ENCODE data around the gene LPP. TPM values are rescaled to one million over a fixed set of nuclear protein-coding genes. Genes with fewer than 3 reads are reported as not detected.

Gene LPP
- total RNA-seq, 1 experiment from 2014 or later = 22.1 TPM

DNA sequence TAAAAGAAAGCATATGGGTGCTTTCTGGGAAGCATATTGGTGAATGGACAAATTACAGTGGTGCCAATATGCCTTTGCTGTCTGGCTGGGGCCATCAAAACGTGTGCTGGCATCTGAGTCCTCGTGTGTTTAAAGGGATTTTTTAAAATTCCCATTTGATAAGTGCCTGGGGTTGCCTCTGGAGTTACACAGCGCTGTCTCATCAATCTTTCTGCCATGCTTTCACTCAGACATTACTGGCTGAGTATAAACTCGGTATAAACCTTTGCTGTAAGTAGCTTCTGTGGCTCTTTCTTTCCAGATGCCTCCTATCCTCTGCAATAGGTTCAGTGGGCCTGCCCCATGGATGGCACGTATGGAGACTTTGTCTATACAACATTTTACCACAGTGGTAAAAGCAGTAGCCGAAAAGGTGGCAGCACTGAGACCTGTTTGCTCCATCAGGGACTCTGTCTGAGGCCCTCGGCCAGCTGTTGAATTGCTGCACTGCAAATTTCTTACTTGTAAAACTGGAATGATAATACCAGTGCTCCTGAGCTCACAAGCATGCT, 195.5 kb downstream of the LPP start:
- no peak for DNase-seq (ENCODE audit: extremely low read depth, low read depth)

DNA sequence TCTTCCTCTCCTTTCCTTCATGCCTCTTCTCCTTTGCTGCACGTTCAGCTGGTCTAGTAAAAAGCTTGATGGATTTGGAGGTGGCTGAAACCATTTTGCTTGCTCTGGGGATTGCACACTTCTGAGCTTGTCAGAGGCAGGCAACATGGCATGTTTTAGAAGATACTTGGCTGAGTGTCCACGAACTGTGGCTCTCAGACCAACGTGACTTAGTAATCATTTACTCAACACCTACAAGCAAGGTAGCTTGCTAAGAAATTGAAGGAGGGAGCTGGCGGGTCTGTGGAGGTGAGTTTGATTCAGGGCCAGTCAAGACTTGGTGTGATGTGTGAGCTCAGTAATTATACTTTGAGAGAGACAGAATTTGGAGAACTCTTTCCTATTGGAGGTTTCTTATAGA, 196.0 kb downstream of the LPP start:
- no peak for DNase-seq (ENCODE audit: extremely low read depth, low read depth)

DNA sequence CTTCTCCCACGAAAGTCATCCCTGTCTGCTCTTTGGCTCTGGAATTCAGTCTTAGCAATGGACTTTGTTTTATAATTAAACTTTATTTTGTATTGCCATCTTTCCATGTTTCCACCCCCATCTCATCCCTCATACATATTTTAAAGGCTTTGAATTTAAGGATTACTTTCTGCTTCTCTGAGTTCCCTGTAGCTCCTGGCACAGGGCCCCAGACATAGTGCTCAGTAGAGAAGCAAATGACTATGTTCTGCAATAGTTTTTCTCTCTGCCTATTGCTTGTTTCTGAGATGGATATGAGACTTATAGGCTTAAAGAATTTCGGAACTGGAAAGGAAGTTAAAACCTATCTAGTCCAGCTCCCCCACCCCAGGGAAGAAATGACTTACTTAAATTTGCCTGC, 197.0 kb downstream of the LPP start:
- no peak for DNase-seq (ENCODE audit: extremely low read depth, low read depth)

DNA sequence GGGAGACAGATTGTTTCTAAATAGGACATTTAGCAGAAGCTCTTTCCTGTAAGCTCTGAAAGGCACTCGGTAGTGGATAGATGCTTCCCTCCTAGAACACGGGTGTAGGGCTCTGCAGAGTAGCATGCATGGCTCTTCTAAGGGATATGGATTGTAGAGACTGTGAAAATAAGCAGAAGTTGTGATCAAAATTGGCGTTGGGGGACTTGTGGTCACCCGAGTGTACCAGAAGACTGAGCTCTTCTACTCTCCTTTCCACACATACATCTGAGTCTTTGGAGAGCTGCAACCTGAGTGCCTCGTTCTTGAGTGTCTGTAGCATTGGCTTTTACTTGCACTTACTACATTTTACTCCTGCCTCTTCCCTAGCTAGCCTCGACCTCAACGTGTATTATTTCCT, 197.7 kb downstream of the LPP start:
- no peak for DNase-seq (ENCODE audit: extremely low read depth, low read depth)

DNA sequence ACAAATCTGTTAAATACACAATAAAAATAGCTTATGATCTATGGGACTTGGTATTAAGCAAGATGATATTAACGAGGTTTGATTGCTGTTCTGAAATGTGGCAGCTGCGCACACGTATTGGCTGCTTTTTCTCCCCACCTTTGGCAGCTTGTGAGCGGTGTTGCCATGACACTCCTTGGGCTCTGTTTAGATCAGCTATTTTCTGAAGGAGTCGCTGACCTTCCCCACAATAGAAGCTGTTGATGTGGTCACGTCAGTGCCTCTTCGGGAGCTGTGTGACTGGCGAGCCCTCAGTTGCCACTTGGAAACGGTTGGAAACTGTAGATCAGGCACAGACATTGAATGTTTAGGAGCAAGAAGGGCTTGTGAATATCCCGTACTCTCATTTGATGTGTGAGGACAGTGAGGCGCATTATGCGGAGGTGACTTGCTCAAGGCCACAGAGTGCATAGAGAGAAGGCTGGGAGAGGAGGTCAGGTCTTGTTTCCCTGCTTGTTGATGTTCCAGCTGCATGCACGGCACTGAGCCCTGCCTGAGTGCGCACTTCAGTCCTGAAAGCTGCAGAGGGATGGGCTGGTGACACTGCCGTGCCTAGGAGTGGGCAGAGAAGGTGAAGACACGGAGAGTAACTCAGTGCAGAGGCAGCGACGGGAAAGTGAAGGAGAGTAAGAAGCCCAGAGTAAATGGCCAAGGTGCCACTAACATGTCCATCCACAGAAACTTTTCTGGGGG, 198.4 kb downstream of the LPP start:
- no peak for DNase-seq (ENCODE audit: extremely low read depth, low read depth)

DNA sequence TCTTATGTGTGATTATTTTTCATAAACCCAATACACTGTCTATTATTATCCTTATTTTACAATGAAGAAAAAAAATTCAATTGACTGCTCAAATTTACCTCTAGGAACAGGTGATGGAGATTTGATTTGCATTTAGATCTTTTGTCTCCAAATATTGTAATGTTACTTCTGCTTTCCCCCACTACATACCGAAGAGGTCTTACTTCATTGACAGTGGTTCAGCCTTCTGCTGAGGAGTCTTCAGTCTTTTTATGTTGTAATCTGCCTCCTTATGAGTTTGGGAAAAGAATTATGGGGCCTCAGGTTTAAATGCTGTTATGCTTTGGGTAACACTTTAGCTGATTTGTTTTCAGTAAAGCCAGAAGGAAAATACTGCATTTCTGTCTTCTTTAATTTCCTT, 199.5 kb downstream of the LPP start:
- no peak for DNase-seq (ENCODE audit: extremely low read depth, low read depth)

DNA sequence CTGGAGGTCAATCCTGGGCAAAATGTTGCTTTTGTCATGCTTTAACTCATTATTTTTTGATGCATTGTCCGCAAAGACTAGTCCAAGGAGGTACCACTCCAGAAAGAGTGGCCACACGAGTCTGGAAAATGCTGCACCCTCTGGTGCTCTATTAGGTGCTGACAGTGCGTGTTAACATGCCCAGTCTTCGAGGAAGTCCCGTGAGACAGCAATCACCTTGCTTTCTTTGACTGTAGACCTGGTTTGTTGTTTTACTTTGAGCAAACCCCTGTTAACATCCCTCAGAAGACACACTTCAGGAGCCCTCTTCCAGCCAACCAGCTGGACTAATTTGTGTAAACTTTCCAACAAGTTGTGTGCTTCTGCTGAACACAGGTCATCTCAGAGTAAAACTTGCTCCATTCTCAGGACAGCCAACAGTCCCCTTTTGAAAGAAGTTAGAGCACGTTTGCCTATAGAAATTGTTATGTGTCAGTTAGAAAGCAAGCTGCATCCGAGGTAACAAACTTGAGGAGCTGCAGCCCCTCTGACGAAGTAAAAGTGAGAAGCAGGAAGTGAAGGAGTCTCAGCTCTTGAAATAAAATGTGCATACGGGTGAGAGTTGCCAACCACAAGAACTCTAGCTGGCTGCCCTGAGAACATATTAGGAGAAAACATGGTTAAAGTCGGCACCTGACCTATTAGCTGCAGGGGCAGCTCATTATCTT, 205.0 kb downstream of the LPP start:
- DNase-seq (ENCODE audit: extremely low read depth, low read depth) = no peak

DNA sequence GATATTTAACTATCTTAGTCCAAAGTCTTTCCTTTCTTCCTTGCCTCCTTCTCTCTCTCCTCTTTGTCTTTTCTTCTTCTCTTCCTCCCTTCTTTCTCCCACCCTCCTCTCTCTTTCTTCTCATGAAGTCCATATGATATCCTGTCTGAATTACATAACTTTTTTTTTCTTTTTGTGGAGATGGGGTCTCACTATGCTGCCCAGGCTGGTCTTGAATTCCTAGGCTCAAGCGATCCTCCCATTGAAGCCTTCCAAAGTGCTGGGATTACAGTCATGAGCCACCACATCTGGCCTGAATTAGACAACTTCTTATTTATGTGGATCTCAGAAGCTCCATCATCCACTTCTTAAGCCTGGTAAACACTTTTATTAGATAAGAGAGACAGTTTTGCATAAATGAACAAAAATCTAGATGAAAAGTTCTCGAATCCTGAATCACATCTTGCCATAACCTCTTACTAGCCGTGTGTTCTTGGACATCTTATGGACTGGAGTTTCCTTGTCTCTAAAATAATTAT, 206.5 kb downstream of the LPP start:
- no peak for DNase-seq (ENCODE audit: extremely low read depth, low read depth)

DNA sequence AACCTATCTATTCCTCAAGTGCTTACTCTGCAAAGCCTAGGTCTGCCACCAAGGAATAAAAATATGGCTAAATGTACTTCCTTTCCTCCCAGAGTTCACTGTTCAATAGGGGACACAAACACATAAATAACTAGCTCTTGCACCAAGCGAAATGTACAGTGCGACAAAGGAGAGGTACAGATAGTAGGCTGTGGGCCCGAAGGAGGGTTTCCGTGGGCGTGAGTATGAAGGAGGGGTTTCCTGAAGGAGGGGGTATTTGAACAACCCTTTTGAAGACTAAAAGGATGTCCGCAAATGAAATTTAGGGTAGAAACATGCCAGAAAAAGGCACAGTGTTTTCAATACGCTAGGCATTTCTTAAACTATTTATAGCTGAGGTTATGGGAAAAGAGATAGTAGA, 207.9 kb downstream of the LPP start:
- no peak for DNase-seq (ENCODE audit: extremely low read depth, low read depth)

DNA sequence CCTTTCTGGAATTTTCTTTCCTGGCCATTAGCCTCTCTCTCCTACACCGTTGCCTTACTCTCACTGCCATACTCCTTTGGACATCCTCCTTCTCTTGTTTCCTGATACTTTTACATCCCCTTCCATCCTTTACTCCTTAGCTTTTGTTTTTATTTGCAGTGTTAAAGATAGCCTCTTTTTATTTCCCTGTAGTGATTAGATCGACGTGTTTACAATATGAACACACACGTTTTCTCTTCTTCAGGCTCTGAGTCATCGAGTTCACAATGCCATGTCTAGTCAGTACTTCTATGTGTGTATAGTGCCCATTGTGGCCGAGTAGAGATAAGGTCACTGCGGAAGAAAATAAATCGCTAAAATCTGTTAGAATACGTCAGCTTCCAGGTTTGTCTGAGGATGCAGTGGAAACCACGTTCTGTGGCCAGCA, 208.5 kb downstream of the LPP start:
- peak; percentile 69 for DNase-seq (ENCODE audit: extremely low read depth, low read depth)

DNA sequence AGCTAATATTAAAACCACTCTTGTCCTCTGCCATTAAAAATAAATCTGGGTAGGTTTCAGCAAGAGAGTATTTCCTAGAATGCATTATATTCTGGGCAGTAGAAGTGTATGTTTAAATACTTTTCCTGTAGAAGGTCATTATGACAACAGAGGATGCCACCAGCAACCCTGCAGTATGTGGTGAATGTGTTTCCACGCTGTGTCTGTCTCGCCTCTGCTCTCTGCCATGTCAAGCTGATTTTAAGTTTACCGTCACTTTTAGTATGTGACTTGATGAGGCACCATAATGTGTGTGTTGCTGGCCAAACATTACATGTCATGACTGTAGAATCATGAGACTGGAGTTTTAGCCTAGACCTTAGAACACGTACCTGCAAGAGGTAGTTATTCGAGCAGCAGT, 211.2 kb downstream of the LPP start:
- no peak for DNase-seq (ENCODE audit: extremely low read depth, low read depth)

DNA sequence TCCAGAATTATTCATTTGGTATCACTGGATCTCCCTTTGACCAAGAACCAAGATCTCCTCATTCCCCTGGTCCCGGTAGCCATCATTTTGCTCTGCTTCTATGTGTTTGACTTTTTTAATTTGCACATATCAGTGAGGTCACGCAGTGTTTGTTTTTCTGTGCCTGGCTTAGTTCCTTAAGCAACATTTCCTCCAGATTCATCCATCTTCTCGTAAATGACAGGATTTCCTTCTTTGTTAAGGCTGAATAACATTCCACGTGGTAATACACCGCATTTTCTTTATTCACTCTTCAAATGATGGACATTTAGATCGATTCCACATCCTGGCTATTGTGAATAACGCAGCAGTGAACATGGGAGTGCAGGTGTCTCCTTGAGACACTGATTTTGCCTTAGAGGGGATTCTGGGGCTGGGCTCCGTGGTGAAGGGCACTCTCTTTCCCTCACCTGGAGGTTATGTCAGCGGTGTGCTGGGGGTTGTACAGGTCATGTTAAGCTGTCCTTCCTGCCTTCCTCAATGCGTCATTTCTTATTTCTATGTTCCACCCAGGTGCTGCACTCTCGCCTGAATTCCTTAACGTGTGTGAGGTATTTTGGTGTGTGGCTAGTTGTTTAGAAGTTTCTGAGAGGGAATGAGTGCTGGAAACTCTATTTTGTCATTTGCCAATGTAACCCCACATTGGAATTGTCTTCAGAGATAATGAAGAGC, 212.2 kb downstream of the LPP start:
- DNase-seq (ENCODE audit: extremely low read depth, low read depth) = no peak

DNA sequence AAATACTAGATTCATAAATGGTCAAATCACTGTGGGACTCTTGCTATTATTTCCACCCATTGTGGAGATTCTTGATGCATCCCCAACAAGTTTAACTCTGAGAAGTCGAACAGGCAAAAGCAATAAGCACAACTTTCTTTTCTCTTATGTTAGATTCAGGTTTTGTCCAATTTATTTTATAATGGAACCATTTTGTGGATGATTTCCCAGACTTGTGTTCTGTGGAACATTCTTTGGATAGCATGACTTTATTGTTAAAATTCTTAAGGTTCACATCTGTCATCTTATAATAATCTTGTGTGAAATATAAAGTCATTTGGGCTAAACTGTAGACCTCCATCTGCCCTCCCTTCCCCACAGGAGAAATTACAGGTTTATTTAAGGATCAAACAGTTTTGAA, 213.7 kb downstream of the LPP start:
- DNase-seq (ENCODE audit: extremely low read depth, low read depth) = no peak

DNA sequence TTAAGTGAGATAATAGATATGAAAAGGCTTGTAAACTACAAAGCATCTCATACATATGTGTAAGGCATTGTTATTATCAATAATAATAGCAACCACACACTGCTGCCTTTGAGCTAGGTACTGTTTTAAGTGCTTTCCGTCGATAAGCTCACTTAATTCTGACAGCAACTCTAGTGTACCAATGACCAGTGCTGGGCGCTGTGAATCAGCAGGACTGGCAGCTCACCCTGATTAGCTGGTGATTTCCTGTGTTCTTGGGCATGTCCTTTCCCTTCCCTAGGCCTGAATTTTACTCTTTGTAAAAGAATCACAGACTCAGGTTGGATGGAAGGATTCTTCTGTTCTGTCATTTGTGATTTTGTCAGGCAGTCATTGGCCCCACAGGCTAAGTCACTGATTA, 215.6 kb downstream of the LPP start:
- DNase-seq (ENCODE audit: extremely low read depth, low read depth) = no peak

DNA sequence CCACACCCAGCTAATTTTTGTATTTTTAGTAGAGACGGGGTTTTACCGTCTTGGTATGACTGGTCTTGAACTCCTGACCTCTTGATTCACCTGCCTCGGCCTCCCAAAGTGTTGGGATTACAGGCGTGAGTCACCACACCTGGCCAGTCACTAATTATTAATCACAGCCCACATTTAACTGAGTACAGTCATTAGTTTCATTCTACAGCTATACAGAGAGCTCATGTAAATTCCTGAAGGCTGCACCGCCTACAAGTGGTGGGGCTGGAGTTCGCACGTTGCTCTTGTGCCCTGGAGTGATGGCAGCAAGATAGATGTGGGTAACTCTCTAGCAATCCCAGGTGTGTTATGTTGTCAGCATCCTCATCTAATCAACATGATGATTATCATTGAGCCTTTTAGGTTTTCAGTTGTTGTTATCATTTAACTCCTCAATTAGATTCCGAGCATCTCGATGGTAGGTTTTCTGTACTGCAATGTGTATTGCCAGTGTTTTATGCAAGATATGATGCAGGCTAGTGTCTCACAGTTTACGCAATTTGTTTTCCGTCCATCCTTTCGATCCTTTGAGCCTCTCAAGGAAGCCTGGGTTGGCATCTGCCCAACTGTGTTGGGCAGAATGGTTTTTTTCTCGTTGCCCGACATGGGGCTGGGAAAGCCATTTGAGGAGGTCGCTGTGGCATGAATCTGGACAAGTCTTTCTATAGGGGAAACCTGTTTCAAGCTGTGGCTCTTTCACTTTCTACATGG, 216.3 kb downstream of the LPP start:
- no peak for DNase-seq (ENCODE audit: extremely low read depth, low read depth)

DNA sequence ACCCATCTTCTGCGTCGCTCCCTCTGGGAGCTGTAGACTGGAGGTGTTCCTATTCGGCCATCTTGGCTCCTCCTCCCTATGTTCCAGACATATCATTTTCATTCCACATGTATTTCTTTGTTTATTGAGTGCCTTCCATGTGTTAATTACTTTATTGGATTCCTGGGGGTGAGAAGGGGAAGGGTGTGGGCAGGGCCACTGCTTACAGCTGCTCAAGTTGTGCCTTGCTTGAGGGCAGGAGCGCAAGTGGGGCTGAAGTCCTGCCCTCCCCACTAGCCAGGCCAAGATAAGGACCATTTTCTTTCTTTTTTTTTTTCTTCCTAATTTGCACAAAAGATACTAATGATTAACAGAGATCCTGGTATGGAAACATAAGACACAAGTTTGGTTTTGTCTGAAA, 224.8 kb downstream of the LPP start:
- no peak for DNase-seq (ENCODE audit: extremely low read depth, low read depth)

DNA sequence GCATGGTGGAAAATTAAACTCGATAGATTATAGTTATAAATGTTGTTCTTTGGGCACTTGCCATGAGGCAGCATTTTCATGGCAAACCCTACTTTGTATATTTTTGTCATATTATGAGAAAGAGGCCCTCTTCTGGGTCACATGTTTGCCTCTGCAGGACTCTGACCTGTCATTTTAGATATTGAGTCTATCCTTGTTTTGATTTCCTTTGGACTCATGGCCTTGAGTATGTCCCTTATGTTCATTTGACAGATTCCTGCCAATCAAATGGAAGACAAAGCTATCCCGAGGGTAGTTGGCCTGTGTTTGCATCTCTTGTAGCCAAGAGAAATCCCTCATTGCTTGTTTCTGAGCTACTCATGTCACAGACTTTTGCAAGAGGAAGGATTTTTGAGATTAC, 226.3 kb downstream of the LPP start:
- no peak for DNase-seq (ENCODE audit: extremely low read depth, low read depth)

DNA sequence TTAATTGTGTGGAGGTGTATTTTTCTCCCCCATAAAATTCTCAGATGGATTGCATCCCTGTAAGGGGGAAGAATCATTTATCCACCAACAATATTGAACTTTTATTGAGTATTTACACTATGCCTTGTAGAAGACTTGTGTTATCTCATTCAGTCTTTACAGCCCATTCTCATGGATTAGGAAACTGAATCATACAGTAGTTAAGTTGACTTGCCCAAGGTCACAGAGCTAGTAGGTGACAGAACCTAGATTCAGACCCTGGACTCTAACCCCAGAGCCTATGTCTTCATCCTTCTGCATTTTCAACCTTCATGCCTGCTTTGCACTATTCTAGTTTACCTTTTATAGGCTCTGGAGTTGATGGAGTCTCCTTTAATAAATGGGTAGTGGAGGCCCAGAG, 226.8 kb downstream of the LPP start:
- DNase-seq (ENCODE audit: extremely low read depth, low read depth) = no peak

DNA sequence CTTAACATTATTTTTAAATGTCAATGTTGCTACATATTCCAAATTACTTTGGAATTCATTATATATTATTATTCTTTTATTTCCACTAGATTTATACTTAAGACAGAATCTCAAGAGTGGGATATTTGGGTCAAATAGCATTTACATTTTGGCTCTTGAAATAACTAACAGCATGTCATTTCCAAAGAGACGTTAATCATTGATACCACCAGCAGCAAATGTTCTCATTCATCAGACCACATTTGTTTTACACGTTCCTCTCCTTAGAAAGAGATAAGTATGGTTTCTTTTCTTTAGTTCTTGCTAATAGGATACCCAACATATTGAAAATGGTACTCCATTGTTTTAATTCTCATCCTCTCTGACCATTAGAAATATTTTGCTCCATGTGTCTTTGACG, 229.8 kb downstream of the LPP start:
- no peak for DNase-seq (ENCODE audit: extremely low read depth, low read depth)

DNA sequence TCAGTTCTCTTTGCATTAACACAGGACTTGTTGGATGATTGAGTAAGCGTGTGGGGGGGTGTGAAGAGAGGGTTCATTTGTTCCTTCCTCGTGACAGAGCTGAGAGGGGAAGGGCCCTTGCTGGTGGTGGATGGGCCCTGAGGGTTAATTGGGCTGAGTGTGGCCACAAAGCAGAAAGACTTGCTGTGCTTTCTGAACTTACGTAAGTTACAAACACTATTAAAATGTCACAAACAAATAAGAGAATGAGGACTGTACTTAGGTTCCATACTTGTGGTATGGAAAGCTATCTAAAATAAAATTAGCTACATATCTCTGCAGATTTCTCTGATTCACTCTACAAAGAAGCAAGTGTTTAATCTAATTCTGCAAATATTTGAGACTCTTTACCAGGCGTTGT, 231.3 kb downstream of the LPP start:
- peak; percentile 69 for DNase-seq (ENCODE audit: extremely low read depth, low read depth)
